Gastrocnemius medialis (tissue), 4 donors: Measurements from ENCODE around the gene SZT2. TPM values are rescaled to one million over a fixed set of nuclear protein-coding genes. Genes with fewer than 3 reads are reported as not detected.

Experiments used
- ATAC-seq, 2 donors: fragments of 150-250 bp; one replicate each; pipeline ENCODE4 v1.9.1; 2016
- DNase-seq, 2 donors: peaks; one replicate each; pipeline ENCODE4 v3.0.0-alpha.2; 2019
- H3K27ac ChIP-seq, 4 donors: fragments of 200-600 bp; sonication (generic); 1 replicate in 1 of 4; 2 replicates in 3 of 4; pipeline ENCODE4 v1.5.1; 2016 to 2018; ENCODE audit warnings: mild to moderate bottlenecking in 2 of 4, moderate library complexity in 1 of 4
- H3K27me3 ChIP-seq, 3 donors: fragments of 200-600 bp; sonication (generic) in 2 of 3; 1 replicate in 1 of 3; 2 replicates in 2 of 3; pipeline versions ENCODE4 v1.5.1 to v1.6.0; 2016 to 2019; ENCODE audit warnings: mild to moderate bottlenecking in 1 of 3, moderate library complexity in 1 of 3
- H3K36me3 ChIP-seq, 2 donors: fragments of 200-600 bp; sonication (generic) in 1 of 2; one replicate each; pipeline ENCODE4 v1.5.1; 2017 to 2018
- H3K4me1 ChIP-seq, 2 donors: fragments of 200-600 bp; sonication (generic) in 1 of 2; one replicate each; pipeline ENCODE4 v1.5.1; 2016 to 2017; ENCODE audit warnings: mild to moderate bottlenecking in 2 of 2
- H3K4me3 ChIP-seq, 4 donors: fragments of 200-600 bp; sonication (generic) in 3 of 4; 1 replicate in 1 of 4; 2 replicates in 3 of 4; pipeline ENCODE4 v1.5.1; 2016 to 2019; ENCODE audit warnings: mild to moderate bottlenecking in 2 of 4
- H3K9me3 ChIP-seq, 3 donors: fragments of 200-600 bp; sonication (generic) in 2 of 3; 1 replicate in 1 of 3; 2 replicates in 2 of 3; pipeline ENCODE4 v1.5.1; 2016 to 2019
- POLR2A ChIP-seq, 2 donors: fragments of 450-650 bp; IDR thresholded peaks; one replicate each; pipeline ENCODE4 v1.6.1; 2017; ENCODE audit warnings: antibody characterized with exemption in 2 of 2, mild to moderate bottlenecking in 2 of 2, moderate library complexity in 2 of 2
- in situ Hi-C, 4 donors: fragments of 200-750 bp; cut with MboI; loops; one replicate each; pipeline versions ENCODE4 v1.15.0 to v1.8.0; 2017; ENCODE audit warnings: low sequenced_read_pairs in 4 of 4
- intact Hi-C: fragments of 100-400 bp; cut with DNase I; formaldehyde crosslinking; loops from one replicate; pipeline ENCODE4 v1.15.1; 2023; ENCODE audit warnings: low total_unique reads
- total RNA-seq, 4 donors: library from RNA; depleted of rRNA; stranded (reverse); fragments of >200 nt; gene quantifications; one replicate each; pipeline versions ENCODE4 v1.1.0 to v1.2.3, GENCODE V29; 2016
- TF ChIP-seq, protein P1 (sequence below), 5 experiments: fragments of 450-650 bp in 3 of 5; fragments of 200-600 bp in 2 of 5; sonication (generic) in 2 of 5; IDR thresholded peaks in 4 of 5; conservative IDR thresholded peaks in 1 of 5; 1 replicate in 4 of 5; 2 replicates in 1 of 5; pipeline ENCODE4 v1.5.1; 2016 to 2019; ENCODE audit warnings: antibody characterized with exemption in 5 of 5, mild to moderate bottlenecking in 3 of 5, moderate library complexity in 3 of 5

SZT2 gene
- total RNA-seq, 4 donors from 2014 or later = 15.9 to 20.9 (median 17.9) TPM

DNA sequence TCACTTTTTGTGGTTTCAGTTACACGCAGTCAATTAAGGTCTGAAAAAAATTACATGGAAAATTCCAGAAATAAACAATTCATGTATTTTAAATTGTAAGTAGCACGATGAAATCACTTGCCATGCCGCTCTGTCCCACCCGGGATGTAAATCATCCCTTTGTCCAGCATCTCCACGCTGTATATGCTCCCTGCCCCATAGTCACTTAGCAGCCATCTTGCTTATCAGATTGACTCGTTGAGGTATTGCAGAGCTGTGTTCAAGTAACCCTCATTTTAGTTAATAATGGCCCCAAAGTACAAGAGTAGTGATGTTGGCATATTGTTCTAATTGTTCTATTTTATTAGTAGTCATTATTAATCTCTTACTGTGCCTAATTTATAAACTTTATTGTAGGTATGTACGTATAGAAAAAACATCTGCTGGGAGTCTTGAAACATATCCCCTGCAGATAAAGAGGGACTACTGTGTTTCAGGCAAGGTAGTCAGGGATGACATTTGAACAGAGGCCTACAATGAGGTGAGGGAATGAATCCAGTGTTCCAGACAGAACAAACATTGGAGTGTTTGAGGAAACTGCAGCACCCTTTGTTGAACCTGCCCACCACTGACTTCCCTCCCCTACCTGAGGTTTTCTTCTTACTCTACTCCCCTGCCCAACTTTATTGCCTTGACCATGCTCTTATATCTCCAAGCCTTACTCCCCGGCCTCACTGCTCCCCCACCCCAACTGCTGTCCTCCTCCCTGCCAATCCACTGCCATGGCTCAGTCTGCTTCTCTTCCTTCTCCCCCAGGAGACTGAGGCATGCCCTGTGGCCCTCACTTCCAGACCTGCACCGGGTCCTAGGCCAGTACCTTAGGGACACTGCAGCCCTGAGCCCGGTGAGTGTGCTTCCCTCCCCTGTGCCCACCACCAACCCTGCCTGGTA, 38.0 kb upstream of the SZT2 start:
- Histone ChIP-seq H3K27me3 (no peaks in the 10 kb centered on the region), H3K4me1 (peaks cover 0 to 8% of the 10 kb centered on the region in 2 donors), H3K4me3 (no peak overlapping the region), H3K27ac (no peak overlapping the region), H3K9me3 (no peaks in the 10 kb centered on the region), H3K36me3 (no peaks in the 10 kb centered on the region)
- in situ Hi-C loops = no loop called here
- DNase-seq (no peak), ATAC-seq (no peak)
- no peak for TF ChIP-seq POLR2A (IDR thresholded peaks at IDR 0.05)
- TF ChIP-seq, protein P1, sequence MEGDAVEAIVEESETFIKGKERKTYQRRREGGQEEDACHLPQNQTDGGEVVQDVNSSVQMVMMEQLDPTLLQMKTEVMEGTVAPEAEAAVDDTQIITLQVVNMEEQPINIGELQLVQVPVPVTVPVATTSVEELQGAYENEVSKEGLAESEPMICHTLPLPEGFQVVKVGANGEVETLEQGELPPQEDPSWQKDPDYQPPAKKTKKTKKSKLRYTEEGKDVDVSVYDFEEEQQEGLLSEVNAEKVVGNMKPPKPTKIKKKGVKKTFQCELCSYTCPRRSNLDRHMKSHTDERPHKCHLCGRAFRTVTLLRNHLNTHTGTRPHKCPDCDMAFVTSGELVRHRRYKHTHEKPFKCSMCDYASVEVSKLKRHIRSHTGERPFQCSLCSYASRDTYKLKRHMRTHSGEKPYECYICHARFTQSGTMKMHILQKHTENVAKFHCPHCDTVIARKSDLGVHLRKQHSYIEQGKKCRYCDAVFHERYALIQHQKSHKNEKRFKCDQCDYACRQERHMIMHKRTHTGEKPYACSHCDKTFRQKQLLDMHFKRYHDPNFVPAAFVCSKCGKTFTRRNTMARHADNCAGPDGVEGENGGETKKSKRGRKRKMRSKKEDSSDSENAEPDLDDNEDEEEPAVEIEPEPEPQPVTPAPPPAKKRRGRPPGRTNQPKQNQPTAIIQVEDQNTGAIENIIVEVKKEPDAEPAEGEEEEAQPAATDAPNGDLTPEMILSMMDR (IDR thresholded peaks at IDR 0.05 in 4 of 5, conservative IDR thresholded peaks at IDR 0.05 in 1 of 5) = no peak
- intact Hi-C loops = no loop called here

DNA sequence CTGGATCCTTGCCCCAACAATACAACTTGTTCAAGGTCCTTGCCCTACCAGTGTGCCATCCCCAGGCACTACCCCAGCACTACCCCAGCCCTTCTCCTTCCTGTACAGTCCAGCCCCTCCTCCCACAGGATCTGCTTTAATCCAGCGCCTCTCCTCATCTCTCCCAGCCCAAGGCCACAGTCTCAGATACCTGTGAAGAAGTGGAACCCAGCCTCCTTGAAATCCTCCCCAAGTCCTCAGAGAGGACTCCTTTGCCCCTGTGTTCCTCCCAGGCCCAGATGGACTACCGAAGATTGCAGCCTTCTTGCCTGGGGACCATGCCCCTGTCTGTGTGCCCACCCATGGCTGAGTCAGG, 37.4 kb upstream of the SZT2 start:
- TF ChIP-seq, protein P1 (IDR thresholded peaks at IDR 0.05 in 4 of 5, conservative IDR thresholded peaks at IDR 0.05 in 1 of 5) = no peak
- TF ChIP-seq POLR2A (IDR thresholded peaks at IDR 0.05) = no peak
- DNase-seq = no peak
- Histone ChIP-seq H3K27ac (no peak overlapping the region), H3K27me3 (no peaks in the 10 kb centered on the region), H3K36me3 (no peaks in the 10 kb centered on the region), H3K4me3 (no peak overlapping the region), H3K4me1 (peaks cover 0 to 8% of the 10 kb centered on the region in 2 donors), H3K9me3 (no peaks in the 10 kb centered on the region)
- no peak for ATAC-seq
- intact Hi-C loops = no loop called here
- in situ Hi-C loops = no loop called here

DNA sequence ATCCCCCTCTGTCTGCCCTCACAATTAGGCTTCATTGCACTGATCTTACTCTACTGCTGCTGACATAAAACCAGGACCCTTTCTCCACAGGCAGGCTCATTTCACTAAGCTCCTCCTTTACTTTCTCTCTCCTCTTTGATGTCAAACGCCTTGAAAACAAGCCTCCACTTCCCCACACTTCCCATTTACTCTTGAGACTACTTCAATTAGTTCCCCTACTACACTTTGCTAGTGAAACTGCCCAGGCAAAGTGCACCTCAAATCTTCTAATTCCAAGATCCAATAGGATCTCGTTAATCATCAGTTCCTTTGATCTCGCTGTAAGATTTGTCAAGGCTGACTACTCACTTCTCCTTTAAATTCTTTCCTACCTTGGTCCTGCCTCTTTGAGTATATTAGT, 36.8 kb upstream of the SZT2 start:
- Histone ChIP-seq H3K4me3 (no peak overlapping the region), H3K4me1 (peaks cover 4 to 12% of the 10 kb centered on the region in 2 donors), H3K9me3 (no peaks in the 10 kb centered on the region), H3K27me3 (no peaks in the 10 kb centered on the region), H3K36me3 (no peaks in the 10 kb centered on the region), H3K27ac (no peak overlapping the region)
- no peak for ATAC-seq
- no peak for TF ChIP-seq POLR2A (IDR thresholded peaks at IDR 0.05)
- TF ChIP-seq, protein P1 (IDR thresholded peaks at IDR 0.05 in 4 of 5, conservative IDR thresholded peaks at IDR 0.05 in 1 of 5) = no peak
- in situ Hi-C loops (no loop called here), intact Hi-C loops (no loop called here)
- DNase-seq = no peak

DNA sequence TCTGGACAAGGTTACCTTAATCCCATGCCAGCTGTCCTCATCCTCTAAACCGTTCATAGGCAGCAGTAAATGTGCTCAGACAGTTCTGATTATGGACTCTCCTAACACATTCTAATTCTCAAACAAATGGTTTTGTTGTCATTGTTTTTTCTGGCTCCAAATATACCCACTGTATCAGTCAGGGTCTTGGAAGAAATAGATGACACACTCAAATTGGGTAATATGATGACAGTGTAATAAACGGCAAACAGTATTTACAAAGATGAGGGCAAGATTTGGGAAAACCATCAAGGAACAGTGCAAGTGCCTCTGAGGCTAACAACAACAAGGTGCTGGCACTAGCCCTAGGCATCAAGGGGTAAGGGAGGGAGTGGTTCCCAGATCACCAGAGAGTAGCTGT, 35.2 kb upstream of the SZT2 start:
- TF ChIP-seq POLR2A (IDR thresholded peaks at IDR 0.05) = no peak
- TF ChIP-seq, protein P1 (IDR thresholded peaks at IDR 0.05 in 4 of 5, conservative IDR thresholded peaks at IDR 0.05 in 1 of 5) = no peak
- no peak overlapping the region for H3K27ac ChIP-seq
- no peak overlapping the region for H3K4me3 ChIP-seq
- intact Hi-C loops = no loop called here
- no peak for DNase-seq
- ATAC-seq = no peak
- in situ Hi-C loops = no loop called here
- no peaks in the 10 kb centered on the region for H3K9me3 ChIP-seq
- no peaks in the 10 kb centered on the region for H3K27me3 ChIP-seq
- H3K36me3 ChIP-seq = no peaks in the 10 kb centered on the region
- H3K4me1 ChIP-seq = peaks cover 10 to 12% of the 10 kb centered on the region in 2 donors
